Activated CD4-positive, alpha-beta memory T cell treated with anti-CD3 and anti-CD28 coated beads, Interleukin-2, amount 10 ng/mL, durations not matched to agents 7 days and 5 days (primary cell): Measurements from ENCODE around the gene CORO2A. TPM values are rescaled to one million over a fixed set of nuclear protein-coding genes. Genes with fewer than 3 reads are reported as not detected.

Experiments used
- CTCF ChIA-PET: fragments of 350-600 bp; sonication (Branson Sonifier 250); formaldehyde crosslinking; loops from one replicate; lab custom pipeline; 2021; ENCODE audit warnings: antibody characterized with exemption, inconsistent platforms; lab: Charles Lee
- POLR2A ChIA-PET: fragments of 350-600 bp; sonication (Branson Sonifier 250); formaldehyde crosslinking; loops from one replicate; lab custom pipeline; 2021; ENCODE audit warnings: antibody characterized with exemption; lab: Charles Lee
- DNase-seq: peaks from one replicate; pipeline ENCODE4 v3.0.0-alpha.2; 2020
- H3K27ac Mint-ChIP-seq: one replicate; pipeline ENCODE4 v1.8.0; 2021; ENCODE audit warnings: mild to moderate bottlenecking, mixed read lengths
- H3K27me3 Mint-ChIP-seq: one replicate; pipeline ENCODE4 v1.8.0; 2021; ENCODE audit warnings: mixed read lengths
- H3K36me3 Mint-ChIP-seq: one replicate; pipeline ENCODE4 v1.8.0; 2021; ENCODE audit warnings: low read depth, mixed read lengths
- H3K4me1 Mint-ChIP-seq: one replicate; pipeline ENCODE4 v1.8.0; 2021; ENCODE audit warnings: mixed read lengths
- H3K4me3 Mint-ChIP-seq: one replicate; pipeline ENCODE4 v1.8.0; 2021; ENCODE audit warnings: mild to moderate bottlenecking, mixed read lengths
- H3K9me3 Mint-ChIP-seq: one replicate; pipeline ENCODE4 v1.8.0; 2021; ENCODE audit warnings: mixed read lengths
- total RNA-seq, 2 experiments: library from RNA; stranded (reverse); gene quantifications; one replicate each; pipeline ENCODE4 v1.2.3, GENCODE V29; 2021

The CORO2A gene
- total RNA-seq, 2 experiments from 2014 or later, result 7.8 to 8.2 TPM

DNA sequence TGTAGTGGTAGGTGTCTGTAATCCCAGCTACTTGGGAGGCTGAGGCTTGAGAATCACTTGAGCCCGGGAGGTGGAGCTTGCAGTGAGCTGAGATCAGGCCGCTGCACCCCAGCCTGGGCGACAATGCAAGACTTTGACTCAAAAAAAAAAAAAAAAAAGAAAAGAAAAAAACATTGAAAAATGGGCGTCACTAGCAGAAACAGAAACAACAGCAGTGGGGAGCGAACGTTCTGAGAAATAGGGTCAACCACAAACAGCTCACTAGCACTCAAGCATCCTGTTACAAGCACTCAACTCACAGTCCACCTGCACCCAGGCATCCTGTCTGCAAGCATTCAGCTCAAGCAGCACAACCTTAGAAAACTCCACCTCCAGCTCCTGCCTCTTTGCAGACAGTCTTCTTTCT, 90.6 kb downstream of the CORO2A start:
- Mint-ChIP-seq H3K4me1 (peaks cover 87% of the 10 kb centered on the region), H3K27ac (peak overlapping the region; percentile 97), H3K27me3 (no peaks in the 10 kb centered on the region), H3K36me3 (peaks cover 70% of the 10 kb centered on the region), H3K4me3 (peak overlapping the region; percentile 70), H3K9me3 (no peaks in the 10 kb centered on the region)
- ChIA-PET POLR2A (interaction anchor here (0.7 to 13.5 kb wide), 19 partner anchors 8 to 197 kb away, joined by 3 to 221 read pairs (median 4); partner anchors contain the start of genes ANP32B, NANS, TBC1D2 and TRIM14), CTCF (interaction anchor here (0.9 to 5.2 kb wide), 19 partner anchors 9 to 179 kb away, joined by 3 to 61 read pairs (median 5); partner anchors contain the start of genes NANS, TBC1D2 and TRIM14)
- peak; percentile 90 for DNase-seq

DNA sequence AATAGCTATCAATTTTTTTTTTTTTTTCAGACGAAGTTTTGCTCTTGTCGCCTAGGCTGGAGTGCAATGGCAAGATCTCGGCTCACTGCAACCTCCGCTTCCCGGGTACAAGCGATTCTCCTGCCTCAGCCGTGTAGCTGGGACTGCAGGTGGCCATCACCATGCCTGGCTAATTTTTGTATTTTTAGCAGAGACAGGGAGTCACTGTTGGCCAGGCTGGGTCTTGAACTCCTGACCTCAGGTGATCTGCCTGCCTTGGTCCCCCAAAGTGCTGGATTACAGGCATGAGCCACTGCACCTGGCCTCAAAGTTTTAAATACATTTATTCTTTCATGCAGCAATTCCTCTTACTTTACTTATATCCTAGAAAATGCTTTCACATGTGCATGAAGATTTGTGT, 91.0 kb downstream of the CORO2A start:
- DNase-seq, result no peak
- ChIA-PET CTCF (interaction anchor here (0.9 to 5.2 kb wide), 19 partner anchors 9 to 179 kb away, joined by 3 to 61 read pairs (median 5); partner anchors contain the start of genes NANS, TBC1D2 and TRIM14), POLR2A (interaction anchor here (0.7 to 13.5 kb wide), 19 partner anchors 8 to 197 kb away, joined by 3 to 221 read pairs (median 4); partner anchors contain the start of genes ANP32B, NANS, TBC1D2 and TRIM14)
- H3K27ac Mint-ChIP-seq, result peak overlapping the region; percentile 97
- H3K4me3 Mint-ChIP-seq, result peak overlapping the region; percentile 31
- no peaks in the 10 kb centered on the region for H3K27me3 Mint-ChIP-seq
- peaks cover 86% of the 10 kb centered on the region for H3K4me1 Mint-ChIP-seq
- H3K36me3 Mint-ChIP-seq, result peaks cover 70% of the 10 kb centered on the region
- H3K9me3 Mint-ChIP-seq, result no peaks in the 10 kb centered on the region

DNA sequence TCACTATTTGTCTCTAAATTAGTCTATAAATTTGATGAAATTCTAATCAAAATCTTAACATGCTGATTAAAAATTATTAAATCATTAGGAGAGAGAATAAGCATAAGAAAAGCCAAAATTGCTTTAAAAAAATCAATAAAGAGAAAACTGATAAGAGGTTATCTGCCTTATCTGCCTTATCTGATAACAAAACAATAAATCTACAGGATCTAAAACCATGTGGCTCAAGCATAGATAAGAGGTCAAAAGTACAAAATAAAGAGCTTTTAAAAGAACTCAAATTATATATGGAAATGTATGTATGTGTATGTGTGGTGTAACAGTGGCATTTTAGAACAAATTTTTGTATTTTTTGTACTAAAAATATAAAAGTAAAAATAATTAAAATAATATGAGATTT, 92.0 kb downstream of the CORO2A start:
- Mint-ChIP-seq H3K36me3 (peaks cover 70% of the 10 kb centered on the region), H3K4me1 (peaks cover 79% of the 10 kb centered on the region), H3K9me3 (no peaks in the 10 kb centered on the region), H3K4me3 (peak overlapping the region; percentile 17), H3K27me3 (no peaks in the 10 kb centered on the region), H3K27ac (peak overlapping the region; percentile 89)
- DNase-seq, result no peak
- POLR2A ChIA-PET, result interaction anchor here (2.1 to 13.5 kb wide), 5 partner anchors 9 to 156 kb away, joined by 7 to 221 read pairs (median 18); partner anchors contain the start of genes TBC1D2 and TRIM14
- CTCF ChIA-PET, result interaction anchor here (1.2 to 5.2 kb wide), 4 partner anchors 19 to 164 kb away, joined by 4 to 61 read pairs (median 9); partner anchors contain the start of genes TBC1D2 and TRIM14

DNA sequence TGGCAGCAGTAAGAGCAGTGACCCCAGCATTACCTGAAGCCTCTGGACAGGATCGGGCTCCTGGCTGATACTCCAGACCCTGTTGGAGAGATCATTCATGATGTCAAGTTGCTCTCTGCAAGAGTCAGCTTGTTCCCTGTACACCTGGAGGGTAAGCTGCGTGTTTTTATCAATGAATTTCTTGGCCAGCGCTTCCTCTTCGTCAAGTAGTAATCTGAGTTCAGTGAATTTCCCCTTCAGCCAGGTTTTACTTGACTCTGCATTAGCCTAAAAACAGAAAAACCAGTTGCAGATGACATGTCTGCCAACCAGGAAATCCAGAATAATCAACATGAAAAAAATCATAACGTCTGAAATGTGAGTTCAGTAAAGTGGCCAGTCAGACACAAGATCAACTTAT, 92.5 kb downstream of the CORO2A start:
- peak overlapping the region; percentile 52 for H3K4me3 Mint-ChIP-seq
- H3K27me3 Mint-ChIP-seq, result no peaks in the 10 kb centered on the region
- peaks cover 77% of the 10 kb centered on the region for H3K4me1 Mint-ChIP-seq
- CTCF ChIA-PET, result interaction anchor here (1.2 to 5.2 kb wide), 4 partner anchors 19 to 165 kb away, joined by 4 to 61 read pairs (median 9); partner anchors contain the start of genes TBC1D2 and TRIM14
- peak overlapping the region; percentile 89 for H3K27ac Mint-ChIP-seq
- H3K36me3 Mint-ChIP-seq, result peaks cover 70% of the 10 kb centered on the region
- DNase-seq, result no peak
- H3K9me3 Mint-ChIP-seq, result no peaks in the 10 kb centered on the region
- POLR2A ChIA-PET, result interaction anchor here (1.1 to 13.5 kb wide), 5 partner anchors 9 to 156 kb away, joined by 3 to 221 read pairs (median 18); partner anchors contain the start of genes TBC1D2 and TRIM14

DNA sequence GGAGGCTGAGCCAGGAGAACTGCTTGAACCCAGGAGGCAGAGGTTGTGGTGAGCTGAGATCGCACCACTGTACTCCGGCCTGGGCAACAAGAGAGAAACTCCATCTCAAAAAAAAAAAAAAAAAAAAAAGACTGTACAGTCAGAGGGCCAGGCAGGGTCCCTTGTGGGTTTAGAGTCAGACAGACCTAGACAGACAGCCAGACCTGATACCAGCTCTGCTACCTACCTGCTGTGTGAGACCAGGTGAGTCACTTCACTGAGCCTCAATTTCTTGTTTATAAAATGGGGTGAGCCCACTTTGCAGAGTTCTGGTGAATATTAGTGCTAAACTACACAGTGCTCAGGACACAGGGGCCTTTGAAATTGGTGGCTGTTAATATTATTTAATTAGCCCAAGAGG, 93.1 kb downstream of the CORO2A start:
- CTCF ChIA-PET, result interaction anchor here (0.7 to 5.2 kb wide), 3 partner anchors 20 to 165 kb away, joined by 5 to 61 read pairs (median 6); partner anchors contain the start of gene TRIM14
- POLR2A ChIA-PET, result interaction anchor here (1.1 to 13.5 kb wide), 7 partner anchors 8 to 157 kb away, joined by 3 to 221 read pairs (median 12); partner anchors contain the start of genes TBC1D2 and TRIM14

DNA sequence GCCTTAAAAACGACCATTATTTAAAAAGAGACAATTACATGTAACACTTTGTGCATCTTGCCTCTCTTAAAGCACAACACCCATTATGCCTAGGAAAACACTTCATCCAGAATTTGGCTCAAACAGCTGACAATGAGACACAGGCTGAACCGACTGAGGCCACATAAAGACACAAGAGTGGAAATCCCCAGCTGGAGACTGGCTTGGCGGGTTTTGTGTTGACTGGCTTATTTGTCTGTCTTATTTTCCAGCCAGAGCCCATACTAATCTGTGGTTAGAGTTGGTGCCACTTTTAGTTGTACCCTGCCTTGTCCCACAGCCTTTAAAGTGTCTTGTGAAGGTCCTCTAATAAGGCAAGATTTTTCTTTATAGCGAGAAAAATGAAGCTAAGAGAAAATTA, 94.6 kb downstream of the CORO2A start:
- ChIA-PET POLR2A (interaction anchor here (0.7 to 3.1 kb wide), 11 partner anchors 11 to 177 kb away, joined by 3 to 19 read pairs (median 8); partner anchors contain the start of genes CORO2A, TBC1D2 and TRIM14), CTCF (interaction anchor here (0.6 to 5.2 kb wide), 8 partner anchors 9 to 597 kb away, joined by 3 to 61 read pairs (median 3); partner anchors contain the start of genes ANP32B and TRIM14)
- peaks cover 74% of the 10 kb centered on the region for H3K4me1 Mint-ChIP-seq
- H3K4me3 Mint-ChIP-seq, result no peak overlapping the region
- H3K9me3 Mint-ChIP-seq, result no peaks in the 10 kb centered on the region
- peak; percentile 55 for DNase-seq
- no peaks in the 10 kb centered on the region for H3K27me3 Mint-ChIP-seq
- peaks cover 72% of the 10 kb centered on the region for H3K36me3 Mint-ChIP-seq
- peak overlapping the region; percentile 89 for H3K27ac Mint-ChIP-seq

More for the DNA sequence above, 93.1 kb downstream of the CORO2A start:
- Mint-ChIP-seq H3K4me1 (peaks cover 76% of the 10 kb centered on the region), H3K27ac (peak overlapping the region; percentile 89), H3K4me3 (no peak overlapping the region), H3K9me3 (no peaks in the 10 kb centered on the region), H3K36me3 (peaks cover 70% of the 10 kb centered on the region), H3K27me3 (no peaks in the 10 kb centered on the region)
- DNase-seq, result no peak

DNA sequence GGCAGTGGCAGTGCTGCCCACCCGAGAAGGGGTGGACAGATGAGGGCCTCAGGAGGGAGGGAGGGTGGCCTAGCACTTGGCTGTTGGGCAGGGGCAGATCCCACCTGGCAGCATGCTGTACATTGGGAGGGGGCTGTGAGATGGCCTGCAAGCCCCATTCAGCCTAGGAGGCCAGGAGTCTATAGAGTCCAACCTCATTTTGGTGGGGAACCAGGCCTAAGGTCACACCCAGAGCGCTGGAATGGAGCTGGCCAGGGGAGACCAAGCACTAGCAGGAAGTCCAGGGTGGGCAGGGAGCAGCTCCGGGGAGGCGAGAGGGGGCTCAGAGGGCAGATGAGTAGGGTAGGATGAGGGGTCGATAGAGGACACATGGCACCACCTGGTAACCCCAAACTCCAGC, 96.3 kb downstream of the CORO2A start:
- H3K9me3 Mint-ChIP-seq, result no peaks in the 10 kb centered on the region
- POLR2A ChIA-PET, result interaction anchor here (0.8 to 2.5 kb wide), 3 partner anchors 10 to 39 kb away, joined by 3 to 19 read pairs (median 7); partner anchors contain the start of genes NANS and TRIM14
- peaks cover 80% of the 10 kb centered on the region for H3K36me3 Mint-ChIP-seq
- H3K4me1 Mint-ChIP-seq, result peaks cover 62% of the 10 kb centered on the region
- peak overlapping the region; percentile 67 for H3K27ac Mint-ChIP-seq
- H3K4me3 Mint-ChIP-seq, result no peak overlapping the region
- CTCF ChIA-PET, result no interaction called here
- DNase-seq, result no peak
- no peaks in the 10 kb centered on the region for H3K27me3 Mint-ChIP-seq

DNA sequence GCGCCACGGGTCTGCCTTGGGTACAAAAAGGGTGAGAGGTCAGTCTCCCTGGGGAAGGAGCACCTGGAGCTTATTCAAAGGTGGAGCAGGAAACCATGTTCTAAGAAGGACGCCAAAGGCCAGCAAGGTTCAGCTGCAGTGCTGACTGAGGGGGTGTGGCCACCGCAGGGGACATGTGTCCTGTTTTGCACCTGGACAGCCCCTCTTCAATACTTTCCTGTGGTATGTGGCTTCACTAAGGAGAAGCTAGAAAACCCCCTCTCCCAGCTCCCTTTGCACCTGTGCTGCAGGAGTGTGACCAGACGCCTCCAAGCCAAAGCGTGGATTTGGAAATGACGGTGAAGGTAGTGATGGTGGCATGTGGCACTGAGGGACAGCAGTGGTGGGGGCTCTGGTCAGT, 97.0 kb downstream of the CORO2A start:
- Mint-ChIP-seq H3K4me1 (peaks cover 57% of the 10 kb centered on the region), H3K9me3 (no peaks in the 10 kb centered on the region), H3K27me3 (no peaks in the 10 kb centered on the region), H3K27ac (peak overlapping the region; percentile 35), H3K4me3 (no peak overlapping the region), H3K36me3 (peaks cover 83% of the 10 kb centered on the region)
- POLR2A ChIA-PET, result interaction anchor here (0.8 to 1.9 kb wide), 4 partner anchors 9 to 161 kb away, joined by 3 to 7 read pairs (median 3); partner anchors contain the start of genes NANS and TBC1D2
- CTCF ChIA-PET, result no interaction called here
- DNase-seq, result no peak

DNA sequence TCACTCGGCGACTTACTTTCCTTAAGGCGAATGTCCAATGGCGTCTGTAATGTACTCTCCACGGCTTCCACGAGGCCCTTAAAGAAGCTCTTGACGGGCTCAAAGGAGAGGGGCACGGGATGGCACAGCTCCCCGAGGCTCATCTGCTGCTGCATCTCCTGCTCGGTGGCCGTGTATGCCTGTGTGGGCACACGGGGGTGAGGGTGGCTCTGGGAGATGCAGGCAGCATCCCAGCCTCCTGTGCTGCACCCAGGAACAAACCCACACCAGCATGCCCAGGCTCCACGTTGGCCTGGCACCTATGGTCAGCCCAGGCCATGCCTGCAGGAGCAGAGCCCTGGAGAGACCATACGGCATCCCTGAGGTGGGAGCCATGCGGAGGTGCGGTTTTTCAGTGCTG, 97.6 kb downstream of the CORO2A start:
- Mint-ChIP-seq H3K9me3 (no peaks in the 10 kb centered on the region), H3K4me3 (no peak overlapping the region), H3K27ac (peak overlapping the region; percentile 71), H3K36me3 (peaks cover 82% of the 10 kb centered on the region), H3K27me3 (no peaks in the 10 kb centered on the region), H3K4me1 (peaks cover 55% of the 10 kb centered on the region)
- POLR2A ChIA-PET, result interaction anchor here (1.1 to 1.9 kb wide), 4 partner anchors 14 to 172 kb away, joined by 3 to 7 read pairs (median 3); partner anchors contain the start of genes NANS, TBC1D2 and TRMO
- no peak for DNase-seq
- CTCF ChIA-PET, result no interaction called here

DNA sequence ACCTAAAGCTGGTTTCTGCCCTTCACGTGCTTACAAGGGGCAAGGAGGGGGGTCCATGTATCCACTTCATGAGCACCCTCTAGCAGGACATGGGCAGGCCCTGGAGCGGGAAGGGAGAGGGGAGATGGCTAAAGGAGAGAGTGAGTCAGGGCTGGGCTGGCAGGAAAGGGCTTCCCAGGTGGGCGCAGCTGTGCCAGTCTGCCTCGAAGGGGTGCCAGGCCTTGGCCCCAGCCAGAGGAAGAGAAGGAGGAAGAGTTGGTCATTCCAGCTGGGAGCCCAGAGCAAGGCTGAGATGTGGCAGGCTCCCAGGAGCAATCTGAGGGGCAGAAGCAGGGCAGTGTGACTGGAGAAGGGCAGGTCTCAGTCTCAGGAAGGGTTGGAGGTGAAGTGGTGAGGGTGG, 98.1 kb downstream of the CORO2A start:
- H3K4me1 Mint-ChIP-seq, result peaks cover 55% of the 10 kb centered on the region
- H3K36me3 Mint-ChIP-seq, result peaks cover 82% of the 10 kb centered on the region
- H3K9me3 Mint-ChIP-seq, result no peaks in the 10 kb centered on the region
- H3K27ac Mint-ChIP-seq, result peak overlapping the region; percentile 71
- no peak overlapping the region for H3K4me3 Mint-ChIP-seq
- no peaks in the 10 kb centered on the region for H3K27me3 Mint-ChIP-seq
- DNase-seq, result no peak
- POLR2A ChIA-PET, result interaction anchor here (0.9 to 1.9 kb wide), 9 partner anchors 8 to 172 kb away, joined by 3 to 7 read pairs (median 3); partner anchors contain the start of genes NANS, TBC1D2 and TRMO
- CTCF ChIA-PET, result interaction anchor here (1.1 kb wide), 1 partner anchor 17 kb away, joined by 4 read pairs; no protein-coding TSS in a partner anchor

DNA sequence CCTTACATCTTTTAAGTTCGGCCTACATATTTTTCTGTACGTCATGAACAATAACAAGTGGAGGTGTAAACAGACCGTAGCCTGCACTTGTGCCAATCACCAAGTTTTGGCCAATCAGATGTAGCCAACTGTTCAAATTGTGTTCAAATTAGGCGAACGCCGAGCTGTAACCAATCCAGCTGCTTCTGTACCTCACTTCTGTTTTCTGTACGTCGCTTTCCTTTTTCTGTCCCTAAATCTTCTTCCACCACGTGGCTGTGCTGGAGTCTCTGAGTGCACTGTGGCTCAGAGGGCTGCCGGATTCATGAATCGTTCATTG, 99.9 kb downstream of the CORO2A start:
- POLR2A ChIA-PET, result interaction anchor here (1.0 to 4.1 kb wide), 4 partner anchors 8 to 48 kb away, joined by 3 to 18 read pairs (median 8); partner anchors contain the start of gene TRIM14

DNA sequence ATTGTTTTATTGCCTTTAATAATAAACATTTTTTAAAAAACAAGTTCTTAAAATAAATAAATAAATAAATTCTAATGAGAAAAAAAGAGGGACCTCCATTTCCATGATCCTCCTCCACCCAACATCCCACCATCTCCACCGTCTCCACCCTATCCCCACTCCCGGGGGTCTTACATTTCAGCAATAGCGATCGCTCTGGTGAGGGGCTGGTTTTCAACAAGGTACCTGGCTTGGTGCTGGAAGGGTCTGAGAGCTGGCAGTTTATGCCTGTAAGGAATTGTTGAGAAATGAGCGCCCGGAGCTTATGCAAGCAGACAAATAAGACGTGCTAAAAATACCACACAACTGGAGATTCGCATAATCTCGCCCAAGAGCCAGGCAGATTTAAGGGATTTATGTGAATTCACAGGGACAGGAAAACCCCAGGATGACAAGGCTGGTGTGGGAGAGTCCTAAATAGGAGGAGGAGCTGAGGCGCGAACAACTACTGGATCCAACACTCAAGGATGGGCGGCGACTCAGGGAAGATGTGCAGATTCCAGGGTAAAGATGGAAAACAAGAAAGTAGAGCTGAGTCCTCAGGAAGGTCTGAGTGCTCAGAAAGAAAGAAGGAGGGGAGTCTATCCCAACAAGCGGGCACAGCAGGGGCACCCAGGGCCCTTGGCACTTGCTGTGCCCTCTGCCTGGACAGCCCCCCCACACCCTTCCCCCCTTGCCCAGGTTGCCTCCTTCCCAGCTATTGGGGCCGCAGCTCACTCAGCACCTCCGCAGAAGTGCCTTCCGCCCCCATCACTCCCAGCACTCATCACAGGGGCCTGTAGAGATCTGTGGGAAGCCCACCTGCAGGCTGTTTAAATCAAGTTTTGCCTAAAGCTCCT, 100.5 kb downstream of the CORO2A start:
- ChIA-PET CTCF (interaction anchor here (1.4 to 1.5 kb wide), 2 partner anchors 10 to 18 kb away, joined by 4 to 5 read pairs; no protein-coding TSS in a partner anchor), POLR2A (interaction anchor here (1.0 to 4.1 kb wide), 4 partner anchors 9 to 47 kb away, joined by 3 to 18 read pairs (median 8); partner anchors contain the start of gene TRIM14)
- Mint-ChIP-seq H3K27me3 (no peaks in the 10 kb centered on the region), H3K4me1 (peaks cover 42% of the 10 kb centered on the region), H3K36me3 (peaks cover 74% of the 10 kb centered on the region), H3K4me3 (no peak overlapping the region), H3K9me3 (no peaks in the 10 kb centered on the region), H3K27ac (peak overlapping the region; percentile 1)
- DNase-seq, result no peak

More for the DNA sequence above, 99.9 kb downstream of the CORO2A start:
- Mint-ChIP-seq H3K9me3 (no peaks in the 10 kb centered on the region), H3K36me3 (peaks cover 77% of the 10 kb centered on the region), H3K27ac (no peak overlapping the region), H3K4me1 (peaks cover 46% of the 10 kb centered on the region), H3K27me3 (no peaks in the 10 kb centered on the region), H3K4me3 (no peak overlapping the region)
- no peak for DNase-seq
- CTCF ChIA-PET, result interaction anchor here (1.4 to 1.5 kb wide), 3 partner anchors 9 to 19 kb away, joined by 3 to 5 read pairs (median 4); no protein-coding TSS in a partner anchor
